ENCODE measurements around the gene FOXE1.

Gene FOXE1

DNA sequence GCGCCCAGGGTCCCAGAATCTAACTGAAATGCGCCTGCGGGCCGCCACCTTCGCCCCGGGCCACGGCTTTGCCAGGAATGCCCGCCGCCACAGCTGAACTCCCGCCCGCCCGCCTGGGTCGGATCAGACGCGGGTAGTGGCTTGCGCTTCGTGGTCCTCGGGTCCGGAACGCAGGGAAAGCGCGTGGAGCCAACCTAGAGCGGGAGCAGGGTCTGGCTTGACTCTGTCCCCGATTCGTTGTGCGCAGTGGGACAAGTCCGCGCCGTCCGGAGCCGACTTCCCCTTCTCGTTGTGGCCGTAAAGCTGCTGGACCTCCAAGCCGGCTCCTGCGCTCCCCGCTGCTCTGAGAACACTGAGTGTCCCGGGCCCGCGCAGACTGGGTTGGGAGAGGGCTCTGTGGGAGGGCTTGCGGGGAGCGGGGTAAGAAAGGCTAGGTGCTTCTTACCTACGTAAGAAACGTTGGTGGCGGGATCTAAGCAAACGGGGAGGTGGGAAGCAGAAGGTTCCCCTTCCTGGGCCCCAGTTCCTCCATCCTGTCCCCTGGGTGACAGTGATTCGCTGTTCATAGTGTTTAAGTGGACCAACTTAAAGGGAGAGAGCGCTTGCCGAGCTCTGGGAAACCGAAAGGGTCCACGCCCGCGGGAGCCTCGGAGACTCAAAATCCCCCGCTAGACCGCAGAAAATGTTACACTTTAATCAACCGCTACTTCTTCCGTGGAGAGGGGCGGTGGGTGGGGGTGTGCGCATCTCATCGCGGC lies 4.4 kb upstream of the FOXE1 start:
- peak; percentile 25 to 40 for DNase-seq

DNA sequence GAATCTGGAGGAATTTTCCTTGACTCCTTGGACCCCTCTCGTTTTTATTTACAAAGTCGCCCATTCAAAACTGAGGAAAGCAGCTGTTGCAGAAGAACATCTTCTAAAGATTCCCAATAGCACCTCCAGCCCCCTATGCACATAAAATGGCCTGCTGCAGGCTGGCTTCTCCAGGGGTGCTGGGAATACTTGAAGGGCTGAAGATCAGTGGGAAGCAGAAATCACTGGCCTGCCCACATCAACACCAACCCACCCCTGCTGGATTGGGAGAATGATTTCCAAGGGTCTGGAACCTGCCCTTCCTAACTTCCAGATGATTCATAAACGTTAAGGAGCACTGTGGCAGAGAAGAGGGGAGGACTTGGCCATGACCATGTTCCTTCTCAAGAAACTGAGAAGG lies 3.0 kb upstream of the FOXE1 start:
- DNase-seq, result no peak

DNA sequence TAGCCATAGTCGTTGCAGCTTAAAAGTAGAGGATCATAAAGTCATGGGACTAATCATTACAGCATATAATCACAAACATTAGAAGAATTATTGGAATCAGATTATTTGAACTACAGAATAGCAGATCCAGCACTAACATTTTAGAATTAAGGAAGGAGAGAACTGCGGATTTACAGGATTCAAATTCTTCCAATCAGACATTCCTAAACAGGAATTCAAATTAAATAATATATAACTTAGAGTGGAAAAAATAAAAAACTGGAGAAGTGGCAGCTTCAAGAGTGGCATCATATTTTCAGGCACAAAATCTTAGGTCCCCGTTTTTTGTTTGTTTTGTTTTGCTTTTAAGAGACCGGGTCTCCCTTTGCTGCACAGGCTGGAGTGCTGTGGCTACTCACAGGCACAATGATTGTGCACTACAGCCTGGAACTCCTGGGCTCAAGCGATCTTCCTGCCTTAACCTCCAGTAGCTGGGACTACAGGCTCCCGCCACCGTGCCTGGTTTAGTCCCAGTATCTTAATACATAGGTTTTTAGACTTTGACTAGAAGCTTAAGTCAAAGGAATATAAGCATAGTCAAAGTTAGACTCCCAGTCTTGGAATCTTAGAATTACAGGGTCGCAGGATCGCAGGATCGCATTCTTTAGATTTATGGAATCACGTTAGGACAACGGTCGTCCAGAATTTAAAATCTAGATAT lies 2.1 kb upstream of the FOXE1 start:
- no peak for DNase-seq

DNA sequence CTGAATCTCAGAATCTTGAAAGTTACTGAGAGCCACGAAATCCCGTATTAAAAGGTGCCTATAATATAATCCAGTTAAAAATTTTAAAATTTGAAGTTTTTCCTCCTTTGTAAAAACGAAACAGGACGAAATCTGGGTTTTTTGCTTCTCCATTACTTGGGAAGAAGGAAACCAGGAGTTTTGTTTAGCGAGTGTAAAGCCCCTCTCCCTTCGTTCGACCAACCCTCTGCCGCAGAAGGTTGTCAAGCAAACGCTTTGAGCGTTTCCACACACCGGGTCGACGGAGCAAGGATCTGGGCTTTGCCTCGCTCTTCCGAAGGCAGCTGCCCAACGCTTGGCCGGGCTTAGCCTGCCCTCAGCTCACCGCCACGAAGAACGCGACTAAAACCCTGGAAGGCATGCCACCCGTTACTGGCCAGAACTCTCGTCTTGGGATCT lies 1.6 kb upstream of the FOXE1 start:
- no peak for DNase-seq

DNA sequence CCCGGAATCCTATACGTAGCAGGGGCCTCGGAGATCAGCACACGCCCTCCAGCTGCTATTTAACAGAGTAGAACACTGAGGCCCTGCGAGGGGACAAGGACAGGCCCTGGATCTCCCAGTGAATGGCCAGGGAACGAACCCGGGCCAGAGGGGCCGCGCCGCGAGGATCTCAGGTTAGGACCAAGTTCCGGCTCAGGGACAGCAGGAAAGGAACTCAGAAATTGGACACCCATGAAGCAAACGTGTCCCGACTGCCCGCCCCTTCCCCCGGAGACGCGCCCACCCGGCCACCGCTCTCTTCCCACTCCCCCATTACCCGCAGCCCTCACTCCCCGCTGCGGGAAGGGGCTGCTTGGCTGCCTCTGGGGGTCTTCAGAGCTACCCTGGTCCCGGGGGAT lies 1.0 kb upstream of the FOXE1 start:
- DNase-seq, result no peak

DNA sequence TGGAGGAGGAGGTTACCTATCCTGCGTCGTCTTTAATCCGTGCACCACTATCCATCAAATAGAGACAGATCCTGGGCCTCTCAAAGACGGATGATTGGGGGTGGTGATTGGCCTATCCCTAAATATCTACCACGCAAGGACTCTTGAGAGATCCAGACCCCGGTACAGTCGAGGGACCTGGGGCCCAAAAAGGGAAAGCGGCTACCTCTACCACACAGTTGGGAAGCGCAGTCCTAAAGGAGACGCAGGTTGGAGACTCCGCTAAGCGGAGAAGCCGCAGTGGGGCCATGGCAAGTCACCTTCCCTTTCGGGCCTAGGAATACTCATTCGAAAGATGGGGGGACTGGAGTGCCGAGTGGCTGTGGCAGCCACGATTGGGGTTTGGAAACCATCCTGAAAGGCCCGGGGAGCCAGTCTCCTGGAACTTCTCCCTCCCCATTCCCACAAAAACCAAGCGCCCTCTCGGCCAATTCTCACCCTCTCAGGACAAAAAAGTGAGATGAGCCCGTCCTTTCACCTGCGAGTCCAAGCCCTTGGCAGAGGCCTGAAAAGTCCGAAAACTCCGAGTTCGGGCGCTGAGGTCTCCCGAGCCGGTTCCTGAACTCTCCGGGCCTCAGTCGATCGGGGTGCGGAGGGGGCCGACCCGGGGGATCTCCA lies 499 bp upstream of the FOXE1 start:
- no peak for DNase-seq

DNA sequence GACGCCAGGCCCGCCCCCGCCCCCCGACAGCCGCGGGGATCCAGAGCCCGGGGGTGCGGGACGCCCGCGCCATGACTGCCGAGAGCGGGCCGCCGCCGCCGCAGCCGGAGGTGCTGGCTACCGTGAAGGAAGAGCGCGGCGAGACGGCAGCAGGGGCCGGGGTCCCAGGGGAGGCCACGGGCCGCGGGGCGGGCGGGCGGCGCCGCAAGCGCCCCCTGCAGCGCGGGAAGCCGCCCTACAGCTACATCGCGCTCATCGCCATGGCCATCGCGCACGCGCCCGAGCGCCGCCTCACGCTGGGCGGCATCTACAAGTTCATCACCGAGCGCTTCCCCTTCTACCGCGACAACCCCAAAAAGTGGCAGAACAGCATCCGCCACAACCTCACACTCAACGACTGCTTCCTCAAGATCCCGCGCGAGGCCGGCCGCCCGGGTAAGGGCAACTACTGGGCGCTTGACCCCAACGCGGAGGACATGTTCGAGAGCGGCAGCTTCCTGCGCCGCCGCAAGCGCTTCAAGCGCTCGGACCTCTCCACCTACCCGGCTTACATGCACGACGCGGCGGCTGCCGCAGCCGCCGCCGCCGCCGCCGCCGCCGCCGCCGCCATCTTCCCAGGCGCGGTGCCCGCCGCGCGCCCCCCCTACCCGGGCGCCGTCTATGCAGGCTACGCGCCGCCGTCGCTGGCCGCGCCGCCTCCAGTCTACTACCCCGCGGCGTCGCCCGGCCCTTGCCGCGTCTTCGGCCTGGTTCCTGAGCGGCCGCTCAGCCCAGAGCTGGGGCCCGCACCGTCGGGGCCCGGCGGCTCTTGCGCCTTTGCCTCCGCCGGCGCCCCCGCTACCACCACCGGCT lies 1.0 kb downstream of the FOXE1 start:
- peak; percentile 52 to 55 for DNase-seq

DNA sequence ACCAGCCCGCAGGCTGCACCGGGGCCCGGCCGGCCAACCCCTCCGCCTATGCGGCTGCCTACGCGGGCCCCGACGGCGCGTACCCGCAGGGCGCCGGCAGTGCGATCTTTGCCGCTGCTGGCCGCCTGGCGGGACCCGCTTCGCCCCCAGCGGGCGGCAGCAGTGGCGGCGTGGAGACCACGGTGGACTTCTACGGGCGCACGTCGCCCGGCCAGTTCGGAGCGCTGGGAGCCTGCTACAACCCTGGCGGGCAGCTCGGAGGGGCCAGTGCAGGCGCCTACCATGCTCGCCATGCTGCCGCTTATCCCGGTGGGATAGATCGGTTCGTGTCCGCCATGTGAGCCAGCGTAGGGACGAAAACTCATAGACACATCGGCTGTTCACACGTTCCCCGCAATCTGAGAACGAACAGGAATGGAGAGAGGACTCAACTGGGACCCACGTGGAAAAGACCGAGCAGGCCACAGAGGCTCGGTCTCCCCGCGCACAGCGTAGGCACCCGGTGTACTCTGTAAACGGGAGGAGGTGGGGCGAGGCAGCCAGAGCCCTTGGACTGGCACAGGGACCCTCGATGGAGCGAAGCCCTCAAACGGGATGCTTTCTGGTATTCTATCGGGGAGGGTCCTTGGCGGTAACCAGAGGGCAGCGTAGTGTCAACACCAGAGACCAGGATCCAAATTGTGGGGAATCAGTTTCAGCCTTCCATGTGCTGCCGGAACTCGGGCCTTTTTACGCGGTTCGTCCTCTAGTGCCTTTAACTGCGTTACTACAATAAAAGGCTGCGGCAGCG lies 1.9 kb downstream of the FOXE1 start:
- no peak for DNase-seq

DNA sequence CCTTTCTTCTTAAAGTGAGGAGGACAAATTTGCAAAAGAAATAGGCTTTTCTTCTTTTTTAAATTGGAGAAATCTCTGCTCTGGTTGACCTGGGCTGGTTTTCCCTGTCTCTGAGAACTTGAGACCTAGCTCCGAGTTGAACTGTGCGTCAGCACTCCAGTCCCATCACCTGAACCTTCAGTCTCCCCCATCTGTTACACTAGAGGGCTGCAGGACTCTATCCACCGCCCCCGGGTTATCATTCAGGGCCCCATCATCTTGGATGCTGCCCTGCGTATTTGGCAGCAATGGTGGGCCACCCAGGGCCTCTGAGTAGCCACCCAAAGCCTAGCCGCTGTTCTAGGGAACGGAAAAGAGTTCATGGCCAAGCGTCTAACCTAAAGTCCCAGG lies 2.5 kb downstream of the FOXE1 start:
- no peak for DNase-seq

DNA sequence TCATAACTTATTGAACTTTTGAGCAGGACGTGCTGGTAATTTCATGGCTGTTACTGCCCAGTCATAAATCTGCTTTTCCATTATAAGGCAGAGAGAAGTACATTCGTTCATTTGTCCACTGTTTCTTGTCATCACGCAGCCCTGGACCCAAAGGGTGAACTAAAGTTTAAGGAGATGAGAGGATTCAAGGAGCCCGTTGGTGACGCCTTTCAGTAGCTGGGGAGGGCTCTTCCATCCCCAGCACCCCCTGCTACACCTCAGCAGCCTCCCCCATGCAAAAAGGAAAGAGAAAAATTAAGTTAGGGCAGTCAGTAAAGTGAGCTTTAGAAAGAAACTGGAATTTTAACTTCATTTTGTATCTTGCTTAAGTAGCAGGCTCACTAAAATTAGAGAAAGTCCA lies 2.9 kb downstream of the FOXE1 start:
- DNase-seq, result no peak

DNA sequence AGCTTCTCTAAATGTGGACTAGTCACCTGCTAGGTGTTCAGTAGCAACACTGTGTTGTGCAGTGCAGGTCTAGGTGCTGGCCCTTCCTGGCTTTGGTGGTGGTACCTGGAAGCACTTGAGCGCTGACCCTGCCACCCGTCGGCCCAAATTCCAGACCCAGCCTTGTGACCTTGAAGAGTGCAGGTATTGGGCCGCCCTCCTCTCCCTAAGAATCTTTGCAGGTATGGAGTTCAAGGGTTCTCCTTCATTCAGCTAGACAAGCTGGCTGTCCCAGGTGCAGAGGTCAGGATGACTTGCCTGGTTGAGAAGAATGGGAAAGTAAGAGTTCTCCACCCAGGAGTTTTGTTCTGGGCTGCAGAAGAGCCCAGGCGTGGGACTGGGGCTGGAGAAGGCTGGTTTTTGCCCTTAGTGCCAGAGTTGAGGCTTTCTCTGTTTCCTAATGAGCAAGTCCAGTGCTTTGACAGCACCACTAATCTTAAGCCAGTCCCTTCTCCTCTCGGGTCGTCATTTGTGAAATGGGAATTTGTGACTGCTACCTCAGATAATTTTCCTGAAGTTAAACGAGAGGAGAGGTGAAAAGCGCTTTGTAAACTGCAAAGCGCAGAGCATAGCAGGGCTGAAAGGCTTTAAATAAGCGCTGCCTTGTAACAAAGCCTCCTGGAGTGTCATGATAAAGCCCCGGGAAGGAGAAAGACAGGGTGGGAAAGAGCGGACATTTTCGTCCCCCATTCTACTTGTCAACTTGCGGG lies 4.0 kb downstream of the FOXE1 start:
- DNase-seq, result no peak

DNA sequence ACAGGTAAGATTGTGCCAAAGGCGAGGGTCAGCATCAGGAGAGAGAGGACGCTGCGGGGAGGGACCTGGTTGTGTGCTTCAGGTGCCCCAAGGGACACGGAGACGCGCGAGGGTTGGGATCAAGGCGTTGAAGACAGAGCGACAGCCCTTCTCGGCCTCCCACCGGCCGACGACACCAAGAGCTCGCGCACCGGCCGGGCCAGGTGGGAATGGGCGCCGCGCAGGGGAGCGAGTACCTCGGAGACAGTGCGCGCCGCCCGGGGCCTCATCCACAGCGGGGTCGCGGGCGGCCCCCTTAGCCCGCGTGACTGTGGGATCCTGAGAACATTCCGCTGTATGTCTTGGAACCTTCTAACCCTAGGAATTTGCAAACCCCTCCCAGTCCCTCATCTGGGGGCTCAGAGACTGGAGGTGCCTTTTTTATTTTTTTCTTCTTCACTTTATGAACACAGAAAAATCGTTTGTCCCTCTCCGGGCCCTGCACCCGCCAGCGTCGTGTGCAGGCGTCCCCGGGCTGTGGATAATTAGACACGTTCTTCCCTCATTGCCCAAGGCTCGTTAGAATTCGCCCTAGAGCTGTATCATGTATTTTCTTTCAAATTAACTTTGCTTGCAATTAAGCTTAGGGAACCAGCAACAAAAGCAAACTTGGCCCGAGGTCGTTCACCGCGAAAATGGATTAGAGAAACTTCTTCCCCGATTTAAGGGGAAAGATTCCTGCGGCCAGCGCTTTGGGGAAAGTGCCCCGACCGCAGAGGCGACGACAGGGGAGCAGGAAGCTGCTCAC lies 4.8 kb downstream of the FOXE1 start:
- no peak for DNase-seq

DNA sequence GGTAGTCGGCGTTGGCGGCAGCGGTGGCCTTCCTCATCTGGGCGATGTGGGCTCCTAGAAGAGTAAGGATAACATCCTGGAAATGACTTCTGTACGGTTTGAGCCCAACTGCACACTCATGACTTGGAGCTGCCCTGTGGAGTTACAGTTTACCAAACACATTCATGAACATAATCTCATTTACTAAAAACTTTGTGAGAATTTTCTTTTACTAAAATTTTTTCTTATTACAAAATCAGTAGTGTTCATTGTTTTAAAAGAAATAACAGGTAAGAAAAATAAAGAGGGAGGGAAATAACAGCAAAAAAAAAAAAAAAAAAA lies 5.3 kb downstream of the FOXE1 start:
- no peak for DNase-seq

DNA sequence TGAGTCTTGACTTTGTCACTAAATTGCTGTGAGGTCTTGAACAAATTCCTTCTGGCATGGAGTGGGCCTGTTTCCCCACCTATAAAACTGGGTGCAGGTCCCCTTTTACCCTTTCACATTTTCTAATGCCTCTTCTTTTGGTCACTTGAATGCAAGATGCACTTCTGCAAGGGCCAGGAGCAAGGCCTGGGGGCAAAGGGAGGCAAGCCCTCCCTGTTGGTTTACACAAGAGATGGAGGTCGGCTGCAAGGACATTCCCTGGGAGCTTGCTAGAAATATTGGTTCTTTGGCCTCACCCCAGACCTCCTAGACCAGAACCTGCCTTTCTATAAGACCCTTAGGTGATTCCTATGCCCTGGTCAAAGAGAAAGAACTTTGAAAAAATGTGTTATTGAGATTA lies 5.8 kb downstream of the FOXE1 start:
- DNase-seq, result no peak

DNA sequence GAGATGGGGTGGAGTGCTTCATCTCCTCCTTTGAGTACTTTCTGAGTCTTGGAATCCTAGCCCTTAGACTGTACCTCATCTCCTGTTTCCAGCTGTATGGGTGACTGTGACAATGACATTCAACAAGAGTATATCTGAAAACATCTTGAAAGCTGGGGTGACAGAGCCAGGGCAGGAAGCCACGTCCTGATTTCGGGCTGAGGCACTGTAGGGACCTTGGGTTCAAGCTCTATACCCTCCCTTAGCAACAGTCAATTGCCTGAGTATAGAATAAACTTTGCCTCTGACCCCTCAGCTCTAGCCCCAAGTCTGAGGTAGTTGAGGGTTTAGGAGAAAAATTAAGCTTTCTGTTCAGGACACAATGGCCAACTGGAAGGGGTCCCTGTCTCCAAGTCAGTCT lies 6.3 kb downstream of the FOXE1 start:
- no peak for DNase-seq

DNA sequence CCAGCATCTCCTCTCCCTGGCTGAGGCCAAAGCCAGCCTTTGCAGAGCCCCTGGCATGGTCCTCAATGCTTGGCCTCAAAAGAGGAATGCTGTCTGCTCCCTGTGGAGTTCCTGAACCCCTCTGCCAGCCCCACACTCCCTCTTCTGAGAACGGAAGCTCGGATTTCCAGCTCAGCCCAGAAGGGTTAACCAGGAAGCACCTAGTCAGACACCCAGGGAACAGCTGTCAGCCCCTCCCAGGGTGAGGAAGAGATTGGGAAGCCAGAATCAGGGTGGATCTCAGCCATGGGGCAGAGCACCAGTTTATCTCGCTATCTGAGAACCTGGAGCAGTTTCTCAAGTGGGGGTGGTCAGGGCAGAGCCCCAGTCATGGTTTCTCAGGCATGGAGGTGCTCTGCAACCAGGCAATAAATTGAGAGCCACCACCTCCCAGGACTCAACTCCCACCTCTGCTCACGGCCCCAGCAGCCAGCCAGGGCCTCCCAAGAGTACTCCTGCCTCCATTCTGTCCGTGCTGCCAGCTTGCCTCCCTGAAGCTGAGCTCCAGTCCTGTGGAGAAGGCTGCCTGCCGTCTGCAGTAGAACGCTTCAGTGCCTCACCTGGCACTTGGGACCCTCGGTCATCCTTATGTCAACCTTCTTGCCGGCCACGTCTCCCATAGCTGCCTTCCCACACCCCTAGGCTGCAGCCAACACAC lies 7.6 kb downstream of the FOXE1 start:
- DNase-seq, result no peak

DNA sequence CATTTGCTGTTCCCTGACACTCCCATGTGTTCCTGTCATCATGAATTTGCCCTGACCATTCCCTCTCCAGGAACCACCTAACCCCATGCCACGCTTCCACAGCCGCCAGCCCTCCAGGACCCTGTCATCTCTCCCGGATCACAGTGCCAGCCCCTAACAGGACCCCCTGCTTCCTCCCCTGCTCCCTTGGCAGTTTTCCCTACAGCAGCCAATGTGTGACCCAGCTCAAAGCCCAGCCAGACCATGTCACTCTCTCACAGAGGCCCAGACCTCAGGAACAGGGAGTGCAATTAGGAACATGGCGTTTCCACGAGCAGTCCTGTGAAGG lies 8.1 kb downstream of the FOXE1 start:
- no peak for DNase-seq

DNA sequence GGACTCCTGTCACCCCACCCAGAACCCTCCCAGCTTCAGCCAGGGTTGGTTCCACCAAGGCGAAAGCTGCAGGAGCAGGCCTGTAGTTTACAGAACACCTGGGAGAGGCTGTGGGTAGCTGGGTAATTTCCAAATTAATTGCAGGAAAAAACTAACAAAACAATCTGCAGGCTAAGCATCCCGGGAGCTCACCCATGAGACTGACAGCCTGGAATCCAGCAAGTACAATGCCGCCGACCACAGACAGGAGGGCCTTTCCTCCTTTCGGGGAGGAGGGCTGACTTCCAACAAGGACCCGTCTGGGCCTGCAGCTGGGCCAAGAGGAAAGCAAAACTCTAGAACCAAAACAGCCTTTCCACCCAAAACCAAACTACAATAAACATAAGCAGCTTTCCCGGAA lies 10.3 kb downstream of the FOXE1 start:
- DNase-seq, result no peak

DNA sequence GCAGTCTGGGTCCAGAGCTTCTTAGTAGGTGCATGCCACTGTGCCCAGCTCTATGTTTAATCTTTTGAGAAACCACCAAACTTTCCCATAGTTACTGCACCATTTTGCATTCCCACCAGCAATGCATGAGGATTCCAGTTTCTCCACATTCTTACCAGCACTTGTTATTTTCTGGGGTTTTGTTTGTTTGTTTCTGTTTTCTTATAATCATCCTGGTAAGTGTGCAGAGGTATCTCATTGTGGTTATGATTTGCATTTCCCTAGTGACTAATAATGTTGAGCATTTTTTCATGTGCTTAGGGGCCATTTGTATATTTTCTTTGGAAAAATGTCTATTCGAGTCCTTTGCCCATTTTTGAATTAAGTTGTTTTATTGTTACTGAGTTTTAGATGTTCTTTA lies 11.4 kb downstream of the FOXE1 start:
- no peak for DNase-seq

DNA sequence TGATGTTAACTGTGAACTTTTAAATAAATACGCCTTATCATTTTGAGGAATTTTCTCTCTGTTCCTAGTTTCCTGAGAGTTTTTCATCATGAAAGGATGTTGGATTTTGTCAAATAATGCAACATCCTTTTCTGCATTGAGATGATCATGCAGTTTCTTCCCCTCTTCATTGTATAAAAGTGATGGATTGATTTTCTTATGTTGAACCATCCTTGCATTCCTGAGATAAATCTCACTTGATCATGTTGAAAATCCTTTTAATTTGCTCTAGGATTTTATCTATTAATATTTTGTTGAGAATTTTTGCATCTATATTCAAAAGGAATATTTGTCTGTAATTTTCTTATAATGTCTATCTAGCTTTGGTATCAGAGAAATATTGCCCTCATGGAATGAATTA lies 13.3 kb downstream of the FOXE1 start:
- no peak for DNase-seq

DNA sequence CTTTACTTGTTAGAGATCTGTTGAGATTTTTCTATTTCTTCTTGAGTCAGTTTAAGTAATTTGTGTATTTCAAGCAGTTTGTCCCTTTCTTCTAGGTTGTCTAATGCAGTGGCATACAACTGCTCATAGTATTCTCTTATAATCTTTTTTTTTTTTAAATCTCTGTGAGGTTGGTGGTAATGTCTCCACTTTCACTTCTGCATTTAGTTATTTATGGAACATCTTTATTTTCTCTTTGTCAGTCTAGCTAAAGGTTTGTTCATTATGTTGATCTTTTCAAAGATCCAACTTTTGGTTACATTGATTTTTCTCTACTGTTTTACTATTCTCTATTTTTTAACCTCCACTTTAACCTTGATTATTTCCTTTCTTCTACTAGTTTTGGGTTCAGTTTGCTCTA lies 13.8 kb downstream of the FOXE1 start:
- no peak for DNase-seq
